OCI-LY3 (cell line): ENCODE data around the gene ZNF785.

Experiments
- H2AFZ ChIP-seq: fragments of 200-600, 300-600 bp; shearing (Covaris generic); 2 replicates; pipeline ENCODE4 v1.6.0; 2014; ENCODE audit warnings: antibody characterized with exemption, low read depth, low read length
- H3K27ac ChIP-seq: fragments of 200-600, 300-600 bp; sonication (generic); 2 replicates; pipeline ENCODE4 v1.5.1; 2014; ENCODE audit warnings: mild to moderate bottlenecking, low read length, moderate library complexity, mixed read lengths
- H3K27me3 ChIP-seq: fragments of 200-600, 300-600 bp; sonication (generic); 2 replicates; pipeline ENCODE4 v1.6.1; 2014; ENCODE audit warnings: low read depth, low read length, mixed read lengths
- H3K36me3 ChIP-seq: fragments of 200-600, 300-600 bp; sonication (generic); replicated peaks from 2 replicates; pipeline ENCODE3; 2014; ENCODE audit warnings: low read depth, low read length, mixed read lengths
- H3K4me1 ChIP-seq: fragments of 300-600, 200-600 bp; sonication (generic); 2 replicates; pipeline ENCODE4 v1.6.1; 2014; ENCODE audit warnings: low read length, mixed read lengths
- H3K4me2 ChIP-seq: fragments of 200-600, 300-600 bp; sonication (generic); 2 replicates; pipeline ENCODE4 v1.6.1; 2014; ENCODE audit warnings: low read length, mixed read lengths
- H3K4me3 ChIP-seq: fragments of 300-600, 200-600 bp; sonication (generic); 2 replicates; pipeline ENCODE4 v1.5.1; 2014; ENCODE audit warnings: antibody characterized with exemption, mild to moderate bottlenecking, low read length, moderate library complexity
- H3K79me2 ChIP-seq: fragments of 300-600, 200-600 bp; shearing (Covaris generic); 2 replicates; pipeline ENCODE4 v1.6.1; 2014; ENCODE audit warnings: mild to moderate bottlenecking, low read length, mixed read lengths
- H3K9ac ChIP-seq: fragments of 300-600, 200-600 bp; shearing (Covaris generic); 2 replicates; pipeline ENCODE4 v1.6.0; 2014; ENCODE audit warnings: mild to moderate bottlenecking, low read length, moderate library complexity
- H3K9me3 ChIP-seq: fragments of 200-600, 300-600 bp; shearing (Covaris generic); 2 replicates; pipeline ENCODE4 v1.6.1; 2014; ENCODE audit warnings: low read length, mixed read lengths; ENCODE audit not compliant: insufficient read depth
- H4K20me1 ChIP-seq: fragments of 200-600, 300-600 bp; sonication (generic); 2 replicates; pipeline ENCODE4 v1.6.1; 2016; ENCODE audit warnings: low read length, mixed read lengths; ENCODE audit not compliant: insufficient read depth
- CTCF ChIP-seq: fragments of 200-600, 300-600 bp; sonication (generic); IDR thresholded peaks from 2 replicates; pipeline ENCODE4 v1.5.1; 2014; ENCODE audit warnings: antibody characterized with exemption, low read length, low read depth
- EZH2phosphoT487 ChIP-seq: fragments of 200-600 bp; shearing (Covaris generic); IDR thresholded peaks from 2 replicates; pipeline ENCODE4 v1.6.1; 2018; ENCODE audit warnings: antibody characterized with exemption, mixed run types, low read depth

ZNF785 gene

GRCh38 chr16:30535777-30536190 is 49.7 kb downstream of the ZNF785 start:
- Histone ChIP-seq H3K9ac (peak overlapping the region; percentile 96), H3K36me3 (peaks cover 4% of the 10 kb centered on the region), H4K20me1 (no peaks in the 10 kb centered on the region), H3K4me1 (peaks cover 16% of the 10 kb centered on the region), H2AFZ (no peak overlapping the region; the same call in 1 of the 2 replicates), H3K4me3 (peak overlapping the region; percentile 92), H3K79me2 (peaks cover 27% of the 10 kb centered on the region), H3K4me2 (peak overlapping the region; percentile 94), H3K27ac (peak overlapping the region; percentile 76), H3K27me3 (no peaks in the 10 kb centered on the region), H3K9me3 (no peaks in the 10 kb centered on the region)
- TF ChIP-seq CTCF, result peak; percentile 55
- no peak for TF ChIP-seq EZH2phosphoT487

- Histone ChIP-seq H2AFZ (peak overlapping the region; percentile 89), H3K9me3 (no peaks in the 10 kb centered on the region), H3K4me1 (peaks cover 16% of the 10 kb centered on the region), H3K9ac (peak overlapping the region; percentile 96), H3K79me2 (peaks cover 27% of the 10 kb centered on the region), H3K4me2 (peak overlapping the region; percentile 94), H3K4me3 (peak overlapping the region; percentile 92), H3K27me3 (no peaks in the 10 kb centered on the region), H3K36me3 (peaks cover 4% of the 10 kb centered on the region), H4K20me1 (no peaks in the 10 kb centered on the region), H3K27ac (peak overlapping the region; percentile 76)
- no peak for TF ChIP-seq EZH2phosphoT487
- no peak for TF ChIP-seq CTCF
Measured at GRCh38 chr16:30535106-30535776, 50.3 kb downstream of the ZNF785 start.

- H3K4me1 ChIP-seq, result peaks cover 11% of the 10 kb centered on the region
- H3K36me3 ChIP-seq, result peaks cover 4% of the 10 kb centered on the region
- no peaks in the 10 kb centered on the region for H4K20me1 ChIP-seq
- peak within 1 kb of the TSS; percentile 92 for H3K4me3 ChIP-seq
- peak within 1 kb of the TSS; percentile 94 for H3K4me2 ChIP-seq
- no peaks in the 10 kb centered on the region for H3K27me3 ChIP-seq
- peak within 1 kb of the TSS; percentile 76 for H3K27ac ChIP-seq
- 0 out of 2 replicates have a peak, but pooled peaks have one; percentile 4 for TF ChIP-seq CTCF
- TF ChIP-seq EZH2phosphoT487, result no peak
- no peaks in the 10 kb centered on the region for H3K9me3 ChIP-seq
- H2AFZ ChIP-seq, result peak within 1 kb of the TSS; percentile 89
- peaks cover 27% of the 10 kb centered on the region for H3K79me2 ChIP-seq
- peak within 1 kb of the TSS; percentile 96 for H3K9ac ChIP-seq
Measured at GRCh38 chr16:30534368-30535105, 51.0 kb downstream of the ZNF785 start, which contains the start of gene ZNF747. Gene ZNF747 (minus strand): TSS chr16:30534858. CDS start chr16:30534679, 179 bp downstream.

- H3K9me3 ChIP-seq, result no peaks in the 10 kb centered on the region
- peak overlapping the region; percentile 45; the same call in 1 of the 2 replicates for H2AFZ ChIP-seq
- no peaks in the 10 kb centered on the region for H4K20me1 ChIP-seq
- no peaks in the 10 kb centered on the region for H3K27me3 ChIP-seq
- TF ChIP-seq EZH2phosphoT487 (no peak), CTCF (no peak)
- peak overlapping the region; percentile 92 for H3K4me3 ChIP-seq
- H3K4me2 ChIP-seq, result peak overlapping the region; percentile 94
- H3K79me2 ChIP-seq, result peaks cover 27% of the 10 kb centered on the region
- H3K27ac ChIP-seq, result peak overlapping the region; percentile 76
- H3K36me3 ChIP-seq, result peaks cover 4% of the 10 kb centered on the region
- peak overlapping the region; percentile 96 for H3K9ac ChIP-seq
- peaks cover 9% of the 10 kb centered on the region for H3K4me1 ChIP-seq
Measured at GRCh38 chr16:30533748-30534367, 51.6 kb downstream of the ZNF785 start.
